Thyroid gland (tissue), 4 donors: Measurements from ENCODE around the gene CIAO2B. TPM values are rescaled to one million over a fixed set of nuclear protein-coding genes. Genes with fewer than 3 reads are reported as not detected.

Experiments
- DNase-seq, 2 donors: peaks; one replicate each; pipeline ENCODE4 v3.0.0-alpha.2; 2019
- H3K27ac ChIP-seq, 3 donors: fragments of 200-600 bp; sonication (generic); 1 replicate in 2 of 3; 2 replicates in 1 of 3; pipeline ENCODE4 v1.5.1; 2016 to 2019; ENCODE audit warnings: mild to moderate bottlenecking in 1 of 3, moderate library complexity in 1 of 3
- H3K27me3 ChIP-seq: fragments of 200-600 bp; sonication (generic); one replicate; pipeline ENCODE4 v1.5.1; 2019
- H3K36me3 ChIP-seq, 2 donors: fragments of 200-600 bp; sonication (generic); one replicate each; pipeline ENCODE4 v1.5.1; 2016 to 2019
- H3K4me1 ChIP-seq, 2 donors: fragments of 200-600 bp; sonication (generic); one replicate each; pipeline ENCODE4 v1.5.1; 2017 to 2019
- H3K4me3 ChIP-seq, 3 donors: fragments of 200-600 bp; sonication (generic); replicated peaks in 1 of 3; 1 replicate in 2 of 3; 2 replicates in 1 of 3; pipeline ENCODE4 v1.5.1; 2016; ENCODE audit warnings: mild to moderate bottlenecking in 1 of 3
- H3K9me3 ChIP-seq: fragments of 200-600 bp; sonication (generic); one replicate; pipeline ENCODE4 v1.5.1; 2017
- POLR2A ChIP-seq, 2 donors: fragments of 450-650 bp; IDR thresholded peaks; one replicate each; pipeline ENCODE4 v1.6.1; 2017; ENCODE audit warnings: antibody characterized with exemption in 2 of 2, mild to moderate bottlenecking in 2 of 2, moderate library complexity in 1 of 2
- WGBS, 2 donors: methylation state at CpG; one replicate each; pipeline ENCODE4 v1.1.5; 2017; 5-methylcytosine and 5-hydroxymethylcytosine counted together
- intact Hi-C: fragments of 100-400 bp; cut with DNase I; formaldehyde crosslinking; loops from one replicate; pipeline ENCODE4 v1.15.1; 2023
- total RNA-seq, 4 donors: library from RNA; depleted of rRNA; stranded (reverse); fragments of >200 nt; gene quantifications; one replicate each; pipeline ENCODE4 v1.2.3, GENCODE V29; 2016
- TF ChIP-seq, protein P1 (sequence below), 6 experiments: fragments of 200-600 bp in 3 of 6; fragments of 450-650 bp in 3 of 6; sonication (generic) in 3 of 6; IDR thresholded peaks; one replicate each; pipeline ENCODE4 v1.5.1; 2016 to 2019; ENCODE audit warnings: antibody characterized with exemption in 6 of 6, mild to moderate bottlenecking in 2 of 6, inconsistent platforms in 1 of 6, moderate library complexity in 1 of 6

Gene CIAO2B
- total RNA-seq, 4 donors from 2014 or later = 29.4 to 113 (median 48.3) TPM

DNA sequence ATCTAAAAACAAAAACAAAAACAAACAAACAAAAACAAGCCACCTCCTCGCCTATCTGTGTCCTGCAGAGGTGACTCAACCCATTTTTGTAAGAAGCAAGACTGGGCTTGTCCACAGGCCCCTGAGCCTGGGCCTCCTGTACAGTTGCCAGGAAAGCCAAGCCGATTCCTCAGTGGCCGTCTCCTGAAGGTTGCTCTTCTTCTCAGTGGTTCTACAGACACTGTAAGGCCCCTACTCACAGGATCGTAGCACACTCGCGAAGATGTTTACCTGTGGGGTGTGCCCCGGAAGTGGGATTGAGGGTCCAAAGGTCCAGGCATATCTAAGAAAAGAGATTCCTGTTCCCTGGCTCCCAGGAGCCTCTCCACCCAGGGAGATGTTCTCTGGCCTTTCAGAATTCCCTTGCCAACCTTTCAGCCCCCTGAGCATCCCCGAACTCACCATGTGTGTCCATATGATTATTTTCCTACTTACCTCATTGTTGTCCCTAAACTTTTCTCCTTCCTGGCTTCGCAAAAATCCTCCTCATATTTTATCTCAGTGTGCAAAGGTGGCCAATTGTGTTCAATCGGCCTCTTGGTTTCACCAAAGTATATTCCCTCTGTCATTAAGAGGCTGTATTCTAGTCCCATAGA, 19.4 kb upstream of the CIAO2B start:
- 83 to 87% methylated on average over 10 of the region's 10 CpGs for whole genome bisulfite sequencing, 2 donors
- DNase-seq = no peak
- Histone ChIP-seq H3K4me1 (peaks cover 3 to 6% of the 10 kb centered on the region in 2 donors), H3K27me3 (no peaks in the 10 kb centered on the region), H3K27ac (no peak overlapping the region), H3K9me3 (no peaks in the 10 kb centered on the region), H3K36me3 (no peaks in the 10 kb centered on the region), H3K4me3 (no peak overlapping the region)
- TF ChIP-seq, protein P1, sequence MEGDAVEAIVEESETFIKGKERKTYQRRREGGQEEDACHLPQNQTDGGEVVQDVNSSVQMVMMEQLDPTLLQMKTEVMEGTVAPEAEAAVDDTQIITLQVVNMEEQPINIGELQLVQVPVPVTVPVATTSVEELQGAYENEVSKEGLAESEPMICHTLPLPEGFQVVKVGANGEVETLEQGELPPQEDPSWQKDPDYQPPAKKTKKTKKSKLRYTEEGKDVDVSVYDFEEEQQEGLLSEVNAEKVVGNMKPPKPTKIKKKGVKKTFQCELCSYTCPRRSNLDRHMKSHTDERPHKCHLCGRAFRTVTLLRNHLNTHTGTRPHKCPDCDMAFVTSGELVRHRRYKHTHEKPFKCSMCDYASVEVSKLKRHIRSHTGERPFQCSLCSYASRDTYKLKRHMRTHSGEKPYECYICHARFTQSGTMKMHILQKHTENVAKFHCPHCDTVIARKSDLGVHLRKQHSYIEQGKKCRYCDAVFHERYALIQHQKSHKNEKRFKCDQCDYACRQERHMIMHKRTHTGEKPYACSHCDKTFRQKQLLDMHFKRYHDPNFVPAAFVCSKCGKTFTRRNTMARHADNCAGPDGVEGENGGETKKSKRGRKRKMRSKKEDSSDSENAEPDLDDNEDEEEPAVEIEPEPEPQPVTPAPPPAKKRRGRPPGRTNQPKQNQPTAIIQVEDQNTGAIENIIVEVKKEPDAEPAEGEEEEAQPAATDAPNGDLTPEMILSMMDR (IDR thresholded peaks at IDR 0.05) = no peak
- no peak for TF ChIP-seq POLR2A (IDR thresholded peaks at IDR 0.05)
- intact Hi-C loops = no loop called here

DNA sequence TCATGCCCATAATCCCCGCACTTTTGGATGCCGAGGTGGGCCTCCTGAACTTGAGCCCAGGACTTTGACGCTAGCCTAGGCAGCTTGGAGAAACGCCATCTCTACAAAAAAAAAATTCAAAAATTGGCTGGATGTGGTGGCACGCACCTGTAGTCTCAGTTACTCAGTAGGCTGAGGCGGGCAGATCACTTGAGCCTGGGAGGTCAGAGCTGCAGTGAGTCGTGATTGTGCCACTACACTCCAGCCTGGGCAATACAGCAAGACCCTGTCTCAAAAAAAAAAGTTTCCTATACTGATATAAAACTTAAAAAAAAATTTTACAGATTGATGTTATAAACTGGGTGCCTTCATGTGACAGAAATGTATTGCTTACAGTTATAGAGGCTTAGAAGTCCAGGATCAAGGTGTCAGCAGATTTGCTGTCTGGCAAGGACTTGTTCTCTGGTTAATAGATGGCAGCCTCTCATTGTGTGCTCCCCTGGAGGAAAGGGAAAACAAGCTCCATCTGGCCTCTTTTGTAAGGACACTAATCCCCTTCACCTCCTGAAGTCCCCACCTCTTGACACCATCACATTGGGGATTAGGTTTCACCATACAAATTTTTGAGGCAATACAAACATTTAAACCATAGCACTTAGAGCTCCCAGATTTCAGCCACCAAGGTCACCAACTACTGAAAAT, 18.4 kb upstream of the CIAO2B start:
- no peaks in the 10 kb centered on the region for H3K27me3 ChIP-seq
- intact Hi-C loops = no loop called here
- 77 to 87% methylated on average over 7 of the region's 7 CpGs for WGBS, 2 donors
- TF ChIP-seq POLR2A (IDR thresholded peaks at IDR 0.05) = no peak
- TF ChIP-seq, protein P1 (IDR thresholded peaks at IDR 0.05) = no peak
- no peak overlapping the region for H3K27ac ChIP-seq
- DNase-seq = no peak
- H3K36me3 ChIP-seq = no peaks in the 10 kb centered on the region
- peaks cover 8 to 10% of the 10 kb centered on the region in 2 donors for H3K4me1 ChIP-seq
- H3K4me3 ChIP-seq = no peak overlapping the region
- no peaks in the 10 kb centered on the region for H3K9me3 ChIP-seq

DNA sequence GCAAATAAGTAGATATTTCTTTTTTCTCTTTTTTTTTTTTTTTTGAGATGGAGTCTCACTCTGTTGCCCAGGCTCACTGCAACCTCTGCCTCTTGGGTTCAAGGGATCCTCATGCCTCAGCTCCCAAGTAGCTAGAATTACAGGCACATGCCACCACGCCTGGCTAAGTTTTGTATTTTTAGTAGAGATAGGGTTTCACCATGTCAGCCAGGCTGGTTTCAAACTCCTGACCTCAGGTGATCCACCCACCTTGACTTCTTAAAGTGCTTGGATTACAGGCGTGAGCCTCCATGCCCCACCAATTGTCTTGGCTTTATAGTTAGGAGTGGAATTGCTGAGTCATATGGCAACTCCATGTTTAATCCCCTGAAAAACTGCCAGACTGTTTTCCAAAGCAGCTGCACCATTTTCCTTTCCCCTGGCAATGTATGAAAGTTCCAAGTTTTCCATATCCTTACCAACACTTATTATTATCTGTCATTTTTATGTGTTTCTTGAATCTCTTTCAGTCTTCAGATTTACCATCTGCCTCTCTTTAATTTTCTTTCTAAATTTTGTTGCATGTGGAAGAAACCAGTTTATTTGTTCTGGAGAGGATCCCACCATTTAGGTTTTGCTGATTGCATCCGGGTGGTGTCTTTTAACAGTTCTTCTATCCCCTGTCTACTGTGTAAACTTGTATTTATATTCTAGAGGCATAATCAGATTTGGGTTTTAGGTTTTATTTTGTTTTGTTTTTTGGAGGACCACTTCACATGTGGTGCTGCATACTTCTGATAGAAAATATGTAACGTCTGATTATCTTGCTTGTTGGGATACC, 17.0 kb upstream of the CIAO2B start:
- DNase-seq = no peak
- TF ChIP-seq, protein P1 (IDR thresholded peaks at IDR 0.05) = no peak
- no peak for TF ChIP-seq POLR2A (IDR thresholded peaks at IDR 0.05)
- WGBS, 2 donors = 78 to 80% methylated on average over 4 of the region's 4 CpGs
- H3K4me3 ChIP-seq = no peak overlapping the region
- H3K9me3 ChIP-seq = no peaks in the 10 kb centered on the region
- intact Hi-C loops = no loop called here
- H3K27me3 ChIP-seq = no peaks in the 10 kb centered on the region
- H3K36me3 ChIP-seq = no peaks in the 10 kb centered on the region
- no peak overlapping the region for H3K27ac ChIP-seq
- H3K4me1 ChIP-seq = peaks cover 10 to 11% of the 10 kb centered on the region in 2 donors

DNA sequence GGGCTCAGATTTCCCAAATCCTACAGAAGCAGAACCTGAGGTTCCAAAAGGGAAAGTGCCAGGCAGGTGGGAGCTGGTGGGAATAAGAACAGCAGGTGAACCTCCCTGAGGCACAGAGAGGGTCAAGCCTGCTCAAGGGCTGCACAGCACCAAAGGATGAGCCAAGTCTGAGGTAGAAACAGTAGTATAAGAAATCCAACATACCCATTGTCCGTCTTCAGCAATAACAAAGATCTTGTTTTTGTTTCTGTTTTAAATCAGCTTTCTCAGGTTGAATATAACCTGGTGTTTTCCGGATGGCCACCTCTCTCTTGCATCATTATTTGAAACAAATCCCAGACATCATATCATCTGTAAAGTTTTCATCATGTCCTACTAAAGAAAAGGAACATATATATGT, 16.2 kb upstream of the CIAO2B start:
- H3K4me1 ChIP-seq = peaks cover 10 to 11% of the 10 kb centered on the region in 2 donors
- no peak for TF ChIP-seq POLR2A (IDR thresholded peaks at IDR 0.05)
- TF ChIP-seq, protein P1 (IDR thresholded peaks at IDR 0.05) = no peak
- no peak for DNase-seq
- H3K36me3 ChIP-seq = no peaks in the 10 kb centered on the region
- 76 to 81% methylated on average over 2 of the region's 2 CpGs for WGBS, 2 donors
- H3K9me3 ChIP-seq = no peaks in the 10 kb centered on the region
- H3K27me3 ChIP-seq = no peaks in the 10 kb centered on the region
- intact Hi-C loops = no loop called here
- H3K27ac ChIP-seq = no peak overlapping the region
- H3K4me3 ChIP-seq = no peak overlapping the region
